Nephron progenitor cell (in vitro differentiated cells): ENCODE measurements around the gene SUFU.
A peak's percentile ranks its signal among the peaks of the same experiment; 100 is the strongest.

Experiments
- DNase-seq: peaks from one replicate; pipeline ENCODE4 v3.0.0; 2021
- H3K27ac Mint-ChIP-seq: 2 replicates; pipeline ENCODE4 v1.8.0; 2021; ENCODE audit warnings: mild to moderate bottlenecking, moderate library complexity, mixed read lengths
- H3K27me3 Mint-ChIP-seq: 2 replicates; pipeline ENCODE4 v1.8.0; 2021; ENCODE audit warnings: mild to moderate bottlenecking, low read depth, mixed read lengths; ENCODE audit not compliant: poor library complexity
- H3K36me3 Mint-ChIP-seq: 2 replicates; pipeline ENCODE4 v1.8.0; 2021; ENCODE audit warnings: low read depth, mixed read lengths
- H3K4me1 Mint-ChIP-seq: 2 replicates; pipeline ENCODE4 v1.8.0; 2021; ENCODE audit warnings: mixed read lengths
- H3K4me3 Mint-ChIP-seq: 2 replicates; pipeline ENCODE4 v1.8.0; 2021; ENCODE audit warnings: mild to moderate bottlenecking, moderate library complexity, mixed read lengths
- H3K9me3 Mint-ChIP-seq: 2 replicates; pipeline ENCODE4 v1.8.0; 2021; ENCODE audit warnings: mild to moderate bottlenecking, moderate library complexity, mixed read lengths
- TF ChIP-seq, protein P1 (sequence below): fragments of 200-600 bp; sonication (generic); IDR thresholded peaks from 2 replicates; pipeline ENCODE4 v1.5.0; 2021; ENCODE audit warnings: antibody characterized with exemption

The SUFU gene

GRCh38 chr10:102461187-102462054, 42.4 kb upstream of the SUFU start:
- DNase-seq = peak; percentile 96
- H3K27me3 Mint-ChIP-seq = peaks cover 33% of the 10 kb centered on the region
- no peaks in the 10 kb centered on the region for H3K36me3 Mint-ChIP-seq
- no peaks in the 10 kb centered on the region for H3K9me3 Mint-ChIP-seq
- no peak overlapping the region for H3K27ac Mint-ChIP-seq
- peaks cover 47% of the 10 kb centered on the region for H3K4me1 Mint-ChIP-seq
- peak overlapping the region; percentile 84 for H3K4me3 Mint-ChIP-seq
- TF ChIP-seq, protein P1, sequence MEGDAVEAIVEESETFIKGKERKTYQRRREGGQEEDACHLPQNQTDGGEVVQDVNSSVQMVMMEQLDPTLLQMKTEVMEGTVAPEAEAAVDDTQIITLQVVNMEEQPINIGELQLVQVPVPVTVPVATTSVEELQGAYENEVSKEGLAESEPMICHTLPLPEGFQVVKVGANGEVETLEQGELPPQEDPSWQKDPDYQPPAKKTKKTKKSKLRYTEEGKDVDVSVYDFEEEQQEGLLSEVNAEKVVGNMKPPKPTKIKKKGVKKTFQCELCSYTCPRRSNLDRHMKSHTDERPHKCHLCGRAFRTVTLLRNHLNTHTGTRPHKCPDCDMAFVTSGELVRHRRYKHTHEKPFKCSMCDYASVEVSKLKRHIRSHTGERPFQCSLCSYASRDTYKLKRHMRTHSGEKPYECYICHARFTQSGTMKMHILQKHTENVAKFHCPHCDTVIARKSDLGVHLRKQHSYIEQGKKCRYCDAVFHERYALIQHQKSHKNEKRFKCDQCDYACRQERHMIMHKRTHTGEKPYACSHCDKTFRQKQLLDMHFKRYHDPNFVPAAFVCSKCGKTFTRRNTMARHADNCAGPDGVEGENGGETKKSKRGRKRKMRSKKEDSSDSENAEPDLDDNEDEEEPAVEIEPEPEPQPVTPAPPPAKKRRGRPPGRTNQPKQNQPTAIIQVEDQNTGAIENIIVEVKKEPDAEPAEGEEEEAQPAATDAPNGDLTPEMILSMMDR = no peak

GRCh38 chr10:102462512-102463054, 41.2 kb upstream of the SUFU start:
- peak overlapping the region; percentile 84 for H3K4me3 Mint-ChIP-seq
- no peaks in the 10 kb centered on the region for H3K9me3 Mint-ChIP-seq
- no peak overlapping the region for H3K27ac Mint-ChIP-seq
- H3K4me1 Mint-ChIP-seq = peaks cover 44% of the 10 kb centered on the region
- peaks cover 33% of the 10 kb centered on the region for H3K27me3 Mint-ChIP-seq
- H3K36me3 Mint-ChIP-seq = no peaks in the 10 kb centered on the region
- TF ChIP-seq, protein P1 = no peak
- DNase-seq = no peak

DNA sequence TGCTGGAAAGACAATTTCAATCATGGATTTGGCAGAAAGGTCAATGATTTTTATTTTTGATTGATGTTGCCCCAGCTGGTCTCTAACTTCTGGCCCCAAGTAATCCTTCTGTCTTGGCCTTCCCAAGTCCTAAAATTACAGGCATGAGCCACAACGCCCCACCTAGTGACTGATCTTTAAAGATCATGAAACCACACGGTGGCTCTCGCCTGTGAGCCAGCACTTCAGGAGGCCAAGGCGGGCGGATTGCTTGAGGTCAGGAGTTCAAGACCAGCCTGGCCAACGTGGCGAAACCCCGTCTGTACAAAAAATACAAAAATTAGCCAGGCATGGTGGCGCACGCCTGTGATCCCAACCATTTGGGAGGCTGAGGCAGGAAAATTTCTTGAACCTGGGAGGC, 39.8 kb upstream of the SUFU start:
- Mint-ChIP-seq H3K4me1 (peaks cover 35% of the 10 kb centered on the region), H3K27me3 (peaks cover 33% of the 10 kb centered on the region), H3K9me3 (no peaks in the 10 kb centered on the region), H3K4me3 (no peak overlapping the region), H3K27ac (no peak overlapping the region), H3K36me3 (no peaks in the 10 kb centered on the region)
- no peak for DNase-seq
- TF ChIP-seq, protein P1 = no peak

- TF ChIP-seq, protein P1 = no peak
- Mint-ChIP-seq H3K4me1 (peaks cover 40% of the 10 kb centered on the region), H3K27ac (no peak overlapping the region), H3K4me3 (no peak overlapping the region), H3K27me3 (peaks cover 33% of the 10 kb centered on the region), H3K36me3 (no peaks in the 10 kb centered on the region), H3K9me3 (no peaks in the 10 kb centered on the region)
- DNase-seq = no peak
These were observed 38.3 kb upstream of the SUFU start for GRCh38 chr10:102465466-102465865.

- peaks cover 21% of the 10 kb centered on the region for H3K4me1 Mint-ChIP-seq
These were observed 36.5 kb upstream of the SUFU start for GRCh38 chr10:102467318-102467717.

More at GRCh38 chr10:102467318-102467717, 36.5 kb upstream of the SUFU start:
- TF ChIP-seq, protein P1 = no peak
- Mint-ChIP-seq H3K27me3 (peaks cover 22% of the 10 kb centered on the region), H3K27ac (no peak overlapping the region), H3K9me3 (no peaks in the 10 kb centered on the region), H3K36me3 (no peaks in the 10 kb centered on the region), H3K4me3 (no peak overlapping the region)
- no peak for DNase-seq
